HG02759 (cell line): ENCODE measurements around the gene ZNF148.

Experiments used
- ATAC-seq: cut with Tn5 transposase; IDR thresholded peaks from one replicate; pipeline ENCODE4 v1.9.1; 2021; ENCODE audit warnings: mild to moderate bottlenecking, moderate library complexity; ENCODE audit not compliant: unreplicated experiment

Gene ZNF148

GRCh38 chr3:125194061-125194848, 180.9 kb downstream of the ZNF148 start:
- ATAC-seq, result no peak

GRCh38 chr3:125192190-125193035, 182.7 kb downstream of the ZNF148 start:
- ATAC-seq, result peak; percentile 76

DNA sequence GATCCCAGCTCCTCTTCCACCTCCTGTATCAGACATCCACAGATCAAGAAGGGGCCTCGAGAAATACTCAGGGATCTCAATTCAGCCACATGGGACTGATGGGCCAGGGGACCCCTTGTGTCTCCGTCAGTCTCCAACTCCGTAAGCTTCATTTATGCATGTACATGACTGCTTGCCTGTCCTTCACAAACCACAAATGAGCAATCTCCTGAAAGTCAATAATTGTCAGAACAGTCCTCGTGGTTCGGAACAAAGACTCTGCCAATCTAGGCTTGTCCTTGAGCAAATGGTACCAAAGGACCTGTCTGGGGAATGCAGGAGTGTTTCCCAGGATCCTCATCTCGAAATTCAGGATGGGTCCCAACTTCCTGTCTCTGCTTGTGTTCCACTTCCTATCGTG, 183.4 kb downstream of the ZNF148 start:
- no peak for ATAC-seq

GRCh38 chr3:125191256-125191655, 183.9 kb downstream of the ZNF148 start:
- no peak for ATAC-seq

DNA sequence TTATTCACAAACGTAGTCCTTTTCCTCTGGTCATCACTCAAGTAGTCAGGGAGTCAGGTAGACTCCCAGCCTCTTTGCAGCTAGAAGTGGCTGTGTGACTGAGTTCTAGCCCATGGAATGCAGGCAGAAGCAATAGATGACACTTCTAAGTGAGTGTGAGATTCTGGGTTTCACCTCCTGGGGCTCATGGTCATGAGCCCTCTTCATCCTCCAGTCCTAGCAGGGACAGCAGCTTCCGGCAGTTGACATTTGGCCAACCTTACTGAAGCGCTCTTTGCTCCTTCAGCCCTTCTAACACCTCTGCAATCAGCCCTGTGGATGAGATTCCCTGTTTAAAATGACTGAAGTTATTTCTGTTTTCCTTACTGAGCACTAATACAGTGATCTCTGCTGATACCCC, 184.3 kb downstream of the ZNF148 start:
- no peak for ATAC-seq

DNA sequence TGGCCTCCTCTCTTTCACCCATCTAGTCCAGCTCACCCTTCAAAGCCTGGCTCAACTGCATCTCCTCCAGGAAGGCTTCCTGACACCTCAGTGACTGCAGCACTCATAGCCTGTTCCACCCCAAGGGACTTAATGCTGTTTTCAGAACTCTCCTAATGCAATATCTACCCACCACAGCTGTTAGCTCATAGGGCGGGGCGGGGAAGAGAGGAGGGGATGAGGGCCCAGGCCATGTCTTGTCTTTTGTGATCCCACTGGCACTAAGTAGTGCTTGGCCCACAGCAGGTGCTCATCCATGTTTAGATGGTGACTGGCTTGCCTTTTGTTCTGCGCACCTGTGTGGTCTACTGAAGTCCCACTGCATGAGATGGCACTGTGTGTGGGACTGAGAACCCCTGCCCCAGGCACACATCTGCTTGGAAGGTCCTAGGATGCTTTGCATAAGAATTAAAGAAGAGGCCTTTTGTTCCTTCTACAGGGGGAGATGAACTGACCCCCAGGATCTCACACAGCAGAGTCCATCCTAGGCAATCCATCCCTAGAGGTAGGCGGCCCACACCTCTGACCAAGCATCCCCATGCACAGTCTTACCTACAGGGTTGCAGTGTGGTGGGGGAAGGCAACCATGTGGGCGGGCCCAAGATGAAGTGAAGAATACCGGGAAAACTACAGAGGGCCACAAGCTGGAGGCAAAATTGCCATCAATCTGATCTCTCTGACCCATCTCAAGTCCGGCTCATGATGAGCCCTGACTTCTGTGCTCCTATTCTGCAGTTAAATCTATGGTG, 185.6 kb downstream of the ZNF148 start:
- no peak for ATAC-seq

DNA sequence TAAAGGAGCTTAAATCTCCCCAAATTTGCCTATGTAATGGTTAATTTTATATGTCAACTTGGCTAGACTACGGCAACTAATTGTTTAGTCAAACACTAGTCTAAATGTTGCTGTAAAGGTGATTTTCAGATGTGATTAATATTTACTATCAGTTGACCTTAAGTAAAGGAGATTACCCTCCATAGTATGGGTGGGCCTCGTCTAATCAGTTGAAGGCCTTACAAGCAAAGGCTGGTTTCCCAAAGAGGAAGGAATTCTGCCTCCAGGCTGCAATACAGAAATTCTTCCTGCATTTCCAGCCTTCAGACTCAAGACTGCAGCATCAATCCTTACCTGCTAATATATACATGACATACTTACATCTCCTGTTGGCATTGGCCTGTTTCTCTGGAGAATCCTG, 186.2 kb downstream of the ZNF148 start:
- ATAC-seq, result no peak

DNA sequence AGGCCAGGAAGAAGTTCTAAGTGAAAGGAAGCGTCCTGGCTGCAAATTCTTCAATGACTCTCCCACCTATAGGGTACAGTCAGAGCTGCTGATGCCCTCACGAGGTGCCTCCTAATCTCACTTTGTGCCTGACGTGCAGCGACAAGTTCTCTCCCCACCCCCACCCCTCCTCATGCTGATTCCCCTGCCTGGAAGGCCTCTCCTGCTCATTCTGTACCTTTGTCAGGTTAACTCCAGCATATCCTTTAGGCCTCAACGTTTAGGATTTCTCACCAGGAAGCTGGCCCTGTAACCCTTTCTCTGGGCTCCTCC, 187.6 kb downstream of the ZNF148 start:
- ATAC-seq, result no peak

GRCh38 chr3:125186800-125187598, 188.1 kb downstream of the ZNF148 start:
- no peak for ATAC-seq

- peak; percentile 86 for ATAC-seq
These were observed 188.8 kb downstream of the ZNF148 start for GRCh38 chr3:125186261-125186787.

DNA sequence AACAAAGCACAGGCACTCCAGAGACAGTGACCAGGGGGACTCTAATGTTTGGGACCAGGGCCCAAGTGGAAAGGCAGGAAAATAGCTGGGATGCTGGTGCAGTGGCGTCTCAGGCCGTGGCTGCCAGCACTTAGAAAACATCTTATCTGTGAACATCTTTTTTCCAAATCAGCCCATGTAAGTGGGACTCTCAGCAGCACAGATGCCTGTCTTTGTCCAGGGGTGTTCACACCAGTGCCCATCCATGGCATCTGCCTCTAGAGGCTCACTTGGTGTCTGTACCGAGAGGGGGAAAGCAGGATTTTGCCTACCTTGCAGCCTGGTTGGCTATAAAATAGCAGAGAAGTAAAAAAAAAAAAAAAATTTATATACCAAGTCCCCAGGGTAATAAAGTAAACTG, 189.3 kb downstream of the ZNF148 start:
- ATAC-seq, result no peak

DNA sequence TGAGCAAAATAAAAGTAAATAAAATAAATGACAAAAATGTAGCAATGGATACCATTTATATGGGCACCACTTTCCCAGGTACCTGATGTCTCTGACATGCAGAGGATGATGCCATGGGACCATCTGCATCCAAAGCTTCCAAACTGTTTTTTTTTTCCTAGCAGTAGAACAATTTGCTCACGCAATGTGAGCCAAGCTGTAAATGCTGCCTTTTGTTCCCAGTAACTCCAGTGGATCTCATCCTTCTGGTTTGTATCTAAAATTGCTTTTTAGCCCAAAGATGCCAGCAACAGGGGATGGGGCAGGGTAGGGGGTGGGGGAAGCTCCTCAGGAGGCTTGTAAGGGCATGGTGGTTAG, 195.3 kb downstream of the ZNF148 start:
- no peak for ATAC-seq

GRCh38 chr3:125179143-125179883, 195.8 kb downstream of the ZNF148 start:
- no peak for ATAC-seq

- ATAC-seq, result no peak
These were observed 197.4 kb downstream of the ZNF148 start for GRCh38 chr3:125177746-125178145.
